ENCODE measurements around the gene DGKE. TPM values are rescaled to one million over a fixed set of nuclear protein-coding genes. Genes with fewer than 3 reads are reported as not detected.

DGKE gene
- total and polyA plus RNA-seq, 8 donors, result 1.8 to 7.6 (median 4.4) TPM

GRCh38 chr17:56891751-56892150 lies 57.8 kb downstream of the DGKE start:
- DNase-seq (peak in 4 of 6 donors; percentile 44 to 79 (median 50)), ATAC-seq (peak in 3 of 4 donors; percentile 53 to 64 (median 62)), FAIRE-seq (no peak)
- no peak overlapping the region for H3K4me3 ChIP-seq
- H3K36me3 ChIP-seq, result peaks cover 4 to 56% (median 28%) of the 10 kb centered on the region in 3 donors
- no peaks in the 10 kb centered on the region for H3K27me3 ChIP-seq
- H3K4me1 ChIP-seq, result no peaks in the 10 kb centered on the region
- WGBS, 2 donors, result 70 to 84% methylated on average over 16 of the region's 16 CpGs
- no peaks in the 10 kb centered on the region for H3K9me3 ChIP-seq
- intact Hi-C loops (cut with DNase I), result no loop called here
- TF ChIP-seq CTCF (IDR thresholded peaks at IDR 0.05), result peak in 3 of 4 donors; percentile 13 to 25 (median 14)
- no peak overlapping the region for H3K27ac ChIP-seq

GRCh38 chr17:56892333-56892732 lies 58.4 kb downstream of the DGKE start:
- H3K27me3 ChIP-seq, result no peaks in the 10 kb centered on the region
- H3K36me3 ChIP-seq, result peaks cover 4 to 56% (median 28%) of the 10 kb centered on the region in 3 donors
- 94 to 95% methylated on average over 1 of the region's 1 CpG for WGBS, 2 donors
- ATAC-seq (no peak), DNase-seq (no peak), FAIRE-seq (no peak)
- intact Hi-C loops (cut with DNase I), result no loop called here
- H3K4me3 ChIP-seq, result no peak overlapping the region
- H3K4me1 ChIP-seq, result no peaks in the 10 kb centered on the region
- no peak for TF ChIP-seq CTCF (IDR thresholded peaks at IDR 0.05)
- no peaks in the 10 kb centered on the region for H3K9me3 ChIP-seq
- no peak overlapping the region for H3K27ac ChIP-seq

GRCh38 chr17:56893503-56893902 lies 59.6 kb downstream of the DGKE start:
- FAIRE-seq (no peak), ATAC-seq (no peak), DNase-seq (no peak)
- H3K27me3 ChIP-seq, result no peaks in the 10 kb centered on the region
- peaks cover 4 to 56% (median 28%) of the 10 kb centered on the region in 3 donors for H3K36me3 ChIP-seq
- H3K4me1 ChIP-seq, result no peaks in the 10 kb centered on the region
- intact Hi-C loops (cut with DNase I), result no loop called here
- no peak for TF ChIP-seq CTCF (IDR thresholded peaks at IDR 0.05)
- H3K27ac ChIP-seq, result no peak overlapping the region
- H3K9me3 ChIP-seq, result no peaks in the 10 kb centered on the region
- H3K4me3 ChIP-seq, result no peak overlapping the region
- WGBS, 2 donors, result 66 to 68% methylated on average over 7 of the region's 7 CpGs

GRCh38 chr17:56894859-56895455 lies 61.0 kb downstream of the DGKE start:
- ATAC-seq (no peak), DNase-seq (no peak), FAIRE-seq (no peak)
- no peak for TF ChIP-seq CTCF (IDR thresholded peaks at IDR 0.05)
- Histone ChIP-seq H3K4me3 (no peak overlapping the region), H3K9me3 (no peaks in the 10 kb centered on the region), H3K27ac (no peak overlapping the region), H3K27me3 (no peaks in the 10 kb centered on the region), H3K36me3 (peaks cover 4 to 56% (median 28%) of the 10 kb centered on the region in 3 donors), H3K4me1 (no peaks in the 10 kb centered on the region)
- WGBS, 2 donors, result 91 to 95% methylated on average over 20 of the region's 20 CpGs
- intact Hi-C loops (cut with DNase I), result no loop called here

GRCh38 chr17:56896217-56896967 lies 62.4 kb downstream of the DGKE start:
- no peak overlapping the region for H3K4me3 ChIP-seq
- H3K4me1 ChIP-seq, result no peaks in the 10 kb centered on the region
- intact Hi-C loops (cut with DNase I), result no loop called here
- H3K27ac ChIP-seq, result no peak overlapping the region
- no peak for TF ChIP-seq CTCF (IDR thresholded peaks at IDR 0.05)
- 81% methylated on average over 3 of the region's 3 CpGs for WGBS, 2 donors
- FAIRE-seq (no peak), DNase-seq (no peak), ATAC-seq (no peak)
- peaks cover 4 to 57% (median 22%) of the 10 kb centered on the region in 3 donors for H3K36me3 ChIP-seq
- H3K27me3 ChIP-seq, result no peaks in the 10 kb centered on the region
- no peaks in the 10 kb centered on the region for H3K9me3 ChIP-seq

Measured in pancreas (tissue), 10 donors.